SK-N-SH (cell line): Measurements from ENCODE around the gene TMEM254. TPM values are rescaled to one million over a fixed set of nuclear protein-coding genes. Genes with fewer than 3 reads are reported as not detected.

Source experiments
- CTCF ChIA-PET: fragments of 300-600, 350-600 bp; formaldehyde crosslinking; extraction: SDS; loops from one replicate; lab custom pipeline; 2021; lab: Yijun Ruan, JAX
- POLR2A ChIA-PET: fragments of 350-600 bp; sonication (Branson Sonifier 250); formaldehyde crosslinking; extraction: SDS; loops from one replicate; lab custom pipeline; 2020; ENCODE audit warnings: antibody characterized with exemption, inconsistent platforms; lab: Yijun Ruan, JAX
- DNase-seq: peaks from one replicate; pipeline ENCODE4 v3.0.0; 2012
- H2AFZ ChIP-seq: fragments of 200-600 bp; sonication (generic); 2 replicates; pipeline ENCODE4 v1.8.1; 2016; ENCODE audit warnings: antibody characterized with exemption, mild to moderate bottlenecking, low read depth
- H3F3A ChIP-seq: fragments of 200-600 bp; sonication (generic); replicated peaks from 2 replicates; pipeline ENCODE3; 2016; ENCODE audit warnings: antibody characterized with exemption, mild to moderate bottlenecking; ENCODE audit not compliant: insufficient read depth
- H3K27ac ChIP-seq, 2 experiments: fragments of 200-500 bp in 1 of 2; fragments of 200-600 bp in 1 of 2; sonication (Bioruptor generic) in 1 of 2; sonication (generic), shearing (Covaris generic) in 1 of 2; 2 replicates each; pipeline versions ENCODE4 v1.5.1 to v1.6.1; 2014 to 2016; ENCODE audit warnings: low read depth in 2 of 2, inconsistent platforms in 1 of 2, low read length in 1 of 2, mild to moderate bottlenecking in 1 of 2, mixed read lengths in 1 of 2
- H3K27me3 ChIP-seq: fragments of 200-600 bp; sonication (generic), shearing (Covaris generic); 2 replicates; pipeline ENCODE4 v1.6.1; 2016; ENCODE audit warnings: mixed run types; ENCODE audit not compliant: insufficient read depth
- H3K36me3 ChIP-seq, 2 experiments: fragments of 200-500 bp in 1 of 2; fragments of 200-600 bp in 1 of 2; sonication (Bioruptor generic) in 1 of 2; sonication (generic) in 1 of 2; replicated peaks in 1 of 2; 2 replicates each; pipeline versions ENCODE3 to v1.5.1; 2014 to 2016; ENCODE audit warnings: low read length in 1 of 2, mild to moderate bottlenecking in 1 of 2; ENCODE audit not compliant: insufficient read depth in 2 of 2, control insufficient read depth in 1 of 2
- H3K4me1 ChIP-seq, 2 experiments: fragments of 200-500 bp in 1 of 2; fragments of 200-600 bp in 1 of 2; sonication (Bioruptor generic) in 1 of 2; sonication (generic), shearing (Covaris generic) in 1 of 2; 2 replicates each; pipeline versions ENCODE4 v1.5.1 to v1.6.1; 2014 to 2016; ENCODE audit warnings: low read depth in 1 of 2, low read length in 1 of 2, mixed run types in 1 of 2; ENCODE audit not compliant: insufficient read depth in 2 of 2, control insufficient read depth in 1 of 2
- H3K4me2 ChIP-seq: fragments of 200-600 bp; sonication (generic), shearing (Covaris generic); 2 replicates; pipeline ENCODE4 v1.6.1; 2017; ENCODE audit warnings: mixed run types
- H3K4me3 ChIP-seq, 2 experiments: fragments of 200-500 bp in 1 of 2; fragments of 200-600 bp in 1 of 2; sonication (Bioruptor generic) in 1 of 2; sonication (generic), shearing (Covaris generic) in 1 of 2; 2 replicates each; pipeline versions ENCODE4 v1.5.1 to v1.8.1; 2014 to 2016; ENCODE audit warnings: low read depth in 2 of 2, inconsistent platforms in 1 of 2, low read length in 1 of 2, mild to moderate bottlenecking in 1 of 2, mixed read lengths in 1 of 2, moderate library complexity in 1 of 2
- H3K79me2 ChIP-seq: fragments of 200-600 bp; sonication (generic); 2 replicates; pipeline ENCODE4 v1.8.1; 2017; ENCODE audit warnings: mild to moderate bottlenecking; ENCODE audit not compliant: insufficient read depth
- H3K9ac ChIP-seq: fragments of 200-600 bp; sonication (generic); 2 replicates; pipeline ENCODE4 v1.6.1; 2017; ENCODE audit warnings: mixed run types
- H3K9me2 ChIP-seq: fragments of 200-600 bp; sonication (generic); 2 replicates; pipeline ENCODE4 v1.6.1; 2017; ENCODE audit warnings: mixed run types
- H3K9me3 ChIP-seq: fragments of 200-600 bp; sonication (generic); 2 replicates; pipeline ENCODE4 v1.6.1; 2017; ENCODE audit warnings: mixed run types, mild to moderate bottlenecking, moderate library complexity
- H4K20me1 ChIP-seq: fragments of 200-600 bp; sonication (generic); 2 replicates; pipeline ENCODE4 v1.6.1; 2017; ENCODE audit warnings: mild to moderate bottlenecking, mixed run types; ENCODE audit not compliant: insufficient read depth
- CHD2 ChIP-seq: fragments of 150-350 bp; IDR thresholded peaks from 2 replicates; pipeline ENCODE4 v1.6.1; 2018; ENCODE audit warnings: low read length; ENCODE audit not compliant: partially characterized antibody
- FOSL2 ChIP-seq: IDR thresholded peaks from 2 replicates; pipeline ENCODE4 v1.4.0; 2012; ENCODE audit warnings: low read depth, mild to moderate bottlenecking, moderate library complexity, borderline replicate concordance
- FOXJ3 ChIP-seq: sonication (generic); formaldehyde crosslinking; IDR thresholded peaks from 2 replicates; pipeline ENCODE4 v1.5.1; 2020; ENCODE audit warnings: mild to moderate bottlenecking, missing genetic modification reagents
- FOXM1 ChIP-seq: IDR thresholded peaks from 2 replicates; pipeline ENCODE4 v1.4.0; 2012; ENCODE audit warnings: low read depth, mild to moderate bottlenecking
- MAX ChIP-seq: IDR thresholded peaks from 2 replicates; pipeline ENCODE4 v1.4.0; 2012; ENCODE audit warnings: low read depth
- MEF2A ChIP-seq: IDR thresholded peaks from 2 replicates; pipeline ENCODE4 v1.4.0; 2012; ENCODE audit warnings: low read depth, borderline replicate concordance
- NFIC ChIP-seq: IDR thresholded peaks from 2 replicates; pipeline ENCODE4 v1.4.0; 2012; ENCODE audit warnings: borderline replicate concordance
- PBX3 ChIP-seq: IDR thresholded peaks from 2 replicates; pipeline ENCODE4; 2012
- RAD21 ChIP-seq: IDR thresholded peaks from 2 replicates; pipeline ENCODE4 v1.6.1; 2012; ENCODE audit warnings: mild to moderate bottlenecking, low read length
- SMC3 ChIP-seq: IDR thresholded peaks from 2 replicates; pipeline ENCODE4 v1.6.1; 2012; ENCODE audit warnings: low read depth, low read length, improper control_type of control experiment
- WGBS: methylation state at CpG from one replicate; pipeline ENCODE4 v1.1.6; 2017; ENCODE audit warnings: low lambda C conversion rate; 5-methylcytosine and 5-hydroxymethylcytosine counted together
- polyA plus RNA-seq, 3 experiments: library from polyadenylated mRNA; depleted of rRNA; stranded (reverse); fragments of >200 nt; gene quantifications; 2 replicates each; pipeline ENCODE4 v1.2.3, GENCODE V29; 2012
- TF ChIP-seq, protein P1 (sequence below): IDR thresholded peaks from 2 replicates; pipeline ENCODE4 v1.4.0; 2012; ENCODE audit warnings: low read depth, borderline replicate concordance
- TF ChIP-seq, protein P2 (sequence below): fragments of 200-600 bp; sonication (generic); IDR thresholded peaks from 2 replicates; pipeline ENCODE4 v1.6.1; 2017; ENCODE audit warnings: antibody characterized with exemption, mild to moderate bottlenecking, moderate library complexity

The TMEM254 gene
- polyA plus RNA-seq, 1 of the 3 experiments (the other 2 are of a cell fraction), result 20.5 TPM

DNA sequence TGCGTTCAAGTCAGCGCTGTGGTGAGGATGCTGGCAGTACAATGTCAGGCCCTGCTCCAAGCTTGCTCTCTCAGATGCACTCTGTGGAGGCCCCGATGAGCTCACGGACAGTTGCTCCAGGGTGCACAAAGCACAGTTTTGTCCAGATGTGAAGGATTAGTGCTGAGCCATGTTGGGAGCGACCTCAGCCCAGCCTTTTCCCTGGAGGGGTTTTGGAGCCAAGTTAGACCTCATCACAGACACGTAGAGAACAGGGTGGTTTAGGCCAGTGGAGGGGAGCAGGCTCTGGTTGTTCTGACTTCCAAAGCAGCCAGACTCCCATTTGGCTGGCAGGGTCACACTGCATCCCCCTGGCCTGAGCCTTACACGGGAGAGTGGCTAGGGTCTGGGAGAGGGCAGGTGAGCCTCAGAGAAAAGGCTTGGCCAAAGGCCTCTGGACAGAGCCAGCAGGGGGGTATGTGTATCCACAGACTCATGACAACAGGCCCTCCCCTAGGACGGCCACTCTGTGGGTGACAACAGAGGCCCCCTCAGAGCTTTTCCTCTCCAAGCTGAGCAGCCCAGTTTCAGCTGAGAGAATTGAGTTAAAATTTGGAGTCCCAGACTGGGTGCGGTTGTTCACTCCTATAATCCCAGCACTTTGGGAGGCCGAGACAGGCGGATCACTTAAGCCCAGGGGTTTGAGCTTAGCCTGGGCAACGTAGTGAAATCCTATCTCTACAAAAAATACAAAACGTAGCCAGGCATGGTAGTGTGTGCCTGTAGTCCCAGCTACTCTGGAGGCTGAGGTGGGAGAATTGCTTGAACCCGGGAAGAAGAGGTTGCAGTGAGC lies 58.8 kb downstream of the TMEM254 start:
- Histone ChIP-seq H3K27ac (no peak overlapping the region), H2AFZ (no peak overlapping the region), H3K79me2 (no peaks in the 10 kb centered on the region), H3K4me1 (no peaks in the 10 kb centered on the region; a peak in 1 of 4 replicates), H3K4me2 (no peak overlapping the region), H3K4me3 (no peak overlapping the region), H3K36me3 (no peaks in the 10 kb centered on the region), H3K27me3 (peaks cover 14% of the 10 kb centered on the region; the same call in 1 of the 2 replicates), H4K20me1 (no peaks in the 10 kb centered on the region), H3K9me3 (no peaks in the 10 kb centered on the region), H3F3A (no peaks in the 10 kb centered on the region), H3K9me2 (no peaks in the 10 kb centered on the region), H3K9ac (no peak overlapping the region)
- CTCF ChIA-PET, result interaction anchor here (1.7 kb wide), 1 partner anchor 124 kb away, joined by 5 read pairs; no protein-coding TSS in a partner anchor
- POLR2A ChIA-PET, result no interaction called here
- WGBS, result 71% methylated on average over 13 of the region's 14 CpGs
- TF ChIP-seq NFIC, result no peak
- TF ChIP-seq, protein P1, sequence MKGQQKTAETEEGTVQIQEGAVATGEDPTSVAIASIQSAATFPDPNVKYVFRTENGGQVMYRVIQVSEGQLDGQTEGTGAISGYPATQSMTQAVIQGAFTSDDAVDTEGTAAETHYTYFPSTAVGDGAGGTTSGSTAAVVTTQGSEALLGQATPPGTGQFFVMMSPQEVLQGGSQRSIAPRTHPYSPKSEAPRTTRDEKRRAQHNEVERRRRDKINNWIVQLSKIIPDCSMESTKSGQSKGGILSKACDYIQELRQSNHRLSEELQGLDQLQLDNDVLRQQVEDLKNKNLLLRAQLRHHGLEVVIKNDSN, result no peak
- TF ChIP-seq SMC3, result no peak
- TF ChIP-seq, protein P2, sequence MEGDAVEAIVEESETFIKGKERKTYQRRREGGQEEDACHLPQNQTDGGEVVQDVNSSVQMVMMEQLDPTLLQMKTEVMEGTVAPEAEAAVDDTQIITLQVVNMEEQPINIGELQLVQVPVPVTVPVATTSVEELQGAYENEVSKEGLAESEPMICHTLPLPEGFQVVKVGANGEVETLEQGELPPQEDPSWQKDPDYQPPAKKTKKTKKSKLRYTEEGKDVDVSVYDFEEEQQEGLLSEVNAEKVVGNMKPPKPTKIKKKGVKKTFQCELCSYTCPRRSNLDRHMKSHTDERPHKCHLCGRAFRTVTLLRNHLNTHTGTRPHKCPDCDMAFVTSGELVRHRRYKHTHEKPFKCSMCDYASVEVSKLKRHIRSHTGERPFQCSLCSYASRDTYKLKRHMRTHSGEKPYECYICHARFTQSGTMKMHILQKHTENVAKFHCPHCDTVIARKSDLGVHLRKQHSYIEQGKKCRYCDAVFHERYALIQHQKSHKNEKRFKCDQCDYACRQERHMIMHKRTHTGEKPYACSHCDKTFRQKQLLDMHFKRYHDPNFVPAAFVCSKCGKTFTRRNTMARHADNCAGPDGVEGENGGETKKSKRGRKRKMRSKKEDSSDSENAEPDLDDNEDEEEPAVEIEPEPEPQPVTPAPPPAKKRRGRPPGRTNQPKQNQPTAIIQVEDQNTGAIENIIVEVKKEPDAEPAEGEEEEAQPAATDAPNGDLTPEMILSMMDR, result no peak
- no peak for TF ChIP-seq MEF2A
- no peak for TF ChIP-seq FOXJ3 (CRISPR knock-in tag)
- no peak for TF ChIP-seq CHD2
- TF ChIP-seq FOSL2, result no peak
- TF ChIP-seq RAD21, result no peak
- no peak for DNase-seq

GRCh38 chr10:80137920-80138319 lies 59.5 kb downstream of the TMEM254 start:
- POLR2A ChIA-PET, result no interaction called here
- H3K9me3 ChIP-seq, result no peaks in the 10 kb centered on the region
- no peak overlapping the region for H2AFZ ChIP-seq
- no peak for DNase-seq
- H3K27me3 ChIP-seq, result peaks cover 7% of the 10 kb centered on the region; the same call in 1 of the 2 replicates
- no peaks in the 10 kb centered on the region for H3K79me2 ChIP-seq
- no peak overlapping the region for H3K4me2 ChIP-seq
- 54% methylated on average over 4 of the region's 4 CpGs for WGBS
- no peaks in the 10 kb centered on the region; a peak in 1 of 4 replicates for H3K4me1 ChIP-seq
- no peaks in the 10 kb centered on the region for H3K36me3 ChIP-seq
- no peaks in the 10 kb centered on the region for H3K9me2 ChIP-seq
- no peak overlapping the region for H3K9ac ChIP-seq
- no peaks in the 10 kb centered on the region for H4K20me1 ChIP-seq
- no peaks in the 10 kb centered on the region for H3F3A ChIP-seq
- CTCF ChIA-PET, result interaction anchor here (1.1 to 1.7 kb wide), 2 partner anchors 85 to 123 kb away, joined by 5 to 6 read pairs; no protein-coding TSS in a partner anchor
- no peak overlapping the region for H3K4me3 ChIP-seq
- no peak overlapping the region for H3K27ac ChIP-seq
- TF ChIP-seq FOXM1 (no peak), NFIC (no peak), PBX3 (no peak), MAX (no peak)
- TF ChIP-seq, protein P2, result no peak
- TF ChIP-seq, all 33 proteins: peak for 0
